Keratinocyte (primary cell): ENCODE results near the gene GALR1.

Experiments
- EZH2 ChIP-seq: IDR thresholded peaks from one replicate; pipeline ENCODE4 v1.6.1; 2012; ENCODE audit warnings: inconsistent platforms, mild to moderate bottlenecking, low read length, moderate library complexity
- TF ChIP-seq, protein P1 (sequence below), 3 experiments: IDR thresholded peaks in 1 of 3; conservative IDR thresholded peaks in 1 of 3; optimal IDR thresholded peaks in 1 of 3; 2 replicates in 2 of 3; 3 replicates in 1 of 3; pipeline versions ENCODE3 to v1.5.1; 2011; ENCODE audit warnings: low read length in 3 of 3, mild to moderate bottlenecking in 3 of 3, moderate library complexity in 2 of 3, control low read depth in 1 of 3, inconsistent platforms in 1 of 3; ENCODE audit not compliant: insufficient read depth in 2 of 3; ENCODE audit errors: extremely low read depth in 1 of 3

DNA sequence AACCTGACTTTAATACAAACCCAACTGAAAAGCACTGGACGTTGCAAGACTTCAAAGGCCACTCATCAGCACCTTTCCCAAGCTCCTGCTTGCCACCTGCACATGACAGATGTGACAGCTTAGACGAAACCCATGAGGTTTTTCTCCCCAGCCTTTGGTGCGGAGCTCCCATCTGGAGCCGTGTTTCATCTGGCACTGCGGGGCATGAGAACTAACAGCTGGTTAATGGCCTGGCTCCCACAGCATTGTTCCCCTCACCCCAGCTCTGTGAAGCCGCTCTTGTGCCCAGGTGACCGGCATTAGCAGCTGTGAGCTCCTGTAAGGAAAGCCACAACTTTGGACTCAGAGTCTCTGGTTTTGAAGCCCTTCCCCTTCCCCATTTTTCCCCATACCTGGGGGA is 50.9 kb downstream of the GALR1 start:
- TF ChIP-seq, protein P1, sequence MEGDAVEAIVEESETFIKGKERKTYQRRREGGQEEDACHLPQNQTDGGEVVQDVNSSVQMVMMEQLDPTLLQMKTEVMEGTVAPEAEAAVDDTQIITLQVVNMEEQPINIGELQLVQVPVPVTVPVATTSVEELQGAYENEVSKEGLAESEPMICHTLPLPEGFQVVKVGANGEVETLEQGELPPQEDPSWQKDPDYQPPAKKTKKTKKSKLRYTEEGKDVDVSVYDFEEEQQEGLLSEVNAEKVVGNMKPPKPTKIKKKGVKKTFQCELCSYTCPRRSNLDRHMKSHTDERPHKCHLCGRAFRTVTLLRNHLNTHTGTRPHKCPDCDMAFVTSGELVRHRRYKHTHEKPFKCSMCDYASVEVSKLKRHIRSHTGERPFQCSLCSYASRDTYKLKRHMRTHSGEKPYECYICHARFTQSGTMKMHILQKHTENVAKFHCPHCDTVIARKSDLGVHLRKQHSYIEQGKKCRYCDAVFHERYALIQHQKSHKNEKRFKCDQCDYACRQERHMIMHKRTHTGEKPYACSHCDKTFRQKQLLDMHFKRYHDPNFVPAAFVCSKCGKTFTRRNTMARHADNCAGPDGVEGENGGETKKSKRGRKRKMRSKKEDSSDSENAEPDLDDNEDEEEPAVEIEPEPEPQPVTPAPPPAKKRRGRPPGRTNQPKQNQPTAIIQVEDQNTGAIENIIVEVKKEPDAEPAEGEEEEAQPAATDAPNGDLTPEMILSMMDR (optimal IDR thresholded peaks at IDR 0.05 in 1 of 3, IDR thresholded peaks at IDR 0.05 in 1 of 3, conservative IDR thresholded peaks at IDR 0.05 in 1 of 3; ENCODE audit: extremely low read depth in 1 of 3, insufficient read depth in 2 of 3, low read length in 3 of 3): no peak
- TF ChIP-seq EZH2: no peak
